Measurements from ENCODE around the gene GPR15LG. TPM values are rescaled to one million over a fixed set of nuclear protein-coding genes. Genes with fewer than 3 reads are reported as not detected.
A peak's percentile ranks its signal among the peaks of the same experiment; 100 is the strongest.

GPR15LG gene
- total RNA-seq, 2 experiments from 2014 or later, result not detected

DNA sequence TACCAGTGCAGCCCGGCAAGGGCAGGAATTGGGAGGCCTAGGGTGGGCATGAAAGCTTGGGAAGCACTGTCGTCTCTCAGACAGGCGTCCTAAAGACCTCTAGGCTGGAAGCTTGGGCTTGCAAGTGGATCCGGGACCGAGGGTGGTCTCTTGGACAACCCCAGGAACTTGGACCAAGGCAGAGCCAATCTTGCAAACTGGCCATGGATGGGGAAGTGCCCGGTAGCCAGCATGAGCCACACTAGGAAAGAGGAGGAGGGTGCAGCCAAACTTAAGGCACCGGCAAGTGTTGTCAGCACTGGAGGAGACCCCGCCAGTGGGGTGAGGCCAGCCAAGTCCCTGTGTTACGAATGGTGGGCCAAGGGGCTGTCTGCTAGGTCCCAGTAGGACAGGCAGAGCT lies 43.2 kb downstream of the GPR15LG start:
- Mint-ChIP-seq H3K9me3 (peaks cover 8% of the 10 kb centered on the region), H3K36me3 (ENCODE audit: low read depth) (peaks cover 4% of the 10 kb centered on the region), H3K27me3 (peaks cover 2% of the 10 kb centered on the region), H3K4me3 (no peak overlapping the region), H3K4me1 (ENCODE audit: low read depth) (no peaks in the 10 kb centered on the region), H3K27ac (no peak overlapping the region)
- ATAC-seq (no peak), DNase-seq (no peak)
- no peak for TF ChIP-seq CTCF (IDR thresholded peaks at IDR 0.05)
- intact Hi-C loops (cut with micrococcal nuclease), result no loop called here
- POLR2A ChIA-PET, result interaction anchor here (0.6 kb wide), 1 partner anchor 80 kb away, joined by 3 read pairs; no protein-coding TSS in a partner anchor
- CTCF ChIA-PET, result interaction anchor here (1.0 to 4.9 kb wide), 3 partner anchors 11 to 69 kb away, joined by 3 to 22 read pairs (median 3); no protein-coding TSS in a partner anchor

- H3K36me3 Mint-ChIP-seq (ENCODE audit: low read depth), result peaks cover 4% of the 10 kb centered on the region
- no peak for TF ChIP-seq CTCF (IDR thresholded peaks at IDR 0.05)
- peaks cover 8% of the 10 kb centered on the region for H3K9me3 Mint-ChIP-seq
- ATAC-seq (no peak), DNase-seq (no peak)
- intact Hi-C loops (cut with micrococcal nuclease), result no loop called here
- no peaks in the 10 kb centered on the region for H3K4me1 Mint-ChIP-seq (ENCODE audit: low read depth)
- POLR2A ChIA-PET, result no interaction called here
- H3K27me3 Mint-ChIP-seq, result peaks cover 2% of the 10 kb centered on the region
- no peak overlapping the region for H3K4me3 Mint-ChIP-seq
- H3K27ac Mint-ChIP-seq, result no peak overlapping the region
- CTCF ChIA-PET, result interaction anchor here (1.0 to 4.9 kb wide), 2 partner anchors 12 to 70 kb away, joined by 3 to 22 read pairs; no protein-coding TSS in a partner anchor
Measured at GRCh38 chr10:84217746-84218145, 44.1 kb downstream of the GPR15LG start.

DNA sequence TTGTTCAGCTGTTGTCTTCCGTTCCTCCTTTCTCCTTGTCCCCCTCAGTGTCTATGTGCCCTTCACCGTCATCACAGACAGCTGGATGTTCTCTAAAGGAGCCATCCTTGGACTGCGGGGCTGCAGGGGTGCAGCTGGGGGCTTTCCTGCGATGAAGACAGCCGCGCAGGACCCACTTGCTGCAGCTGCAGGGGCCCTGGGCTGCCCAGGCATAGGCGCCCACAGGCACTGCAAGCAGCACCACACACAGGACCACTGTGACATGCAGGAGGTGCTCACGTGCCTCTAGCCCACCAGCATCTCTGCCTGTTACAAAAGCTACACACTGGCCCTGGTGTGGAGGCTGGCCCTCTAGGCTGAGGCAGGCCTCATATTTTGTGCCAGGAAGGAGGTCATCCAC lies 48.3 kb downstream of the GPR15LG start:
- ATAC-seq, result no peak
- DNase-seq, result no peak
- Mint-ChIP-seq H3K27ac (no peak overlapping the region), H3K36me3 (ENCODE audit: low read depth) (peaks cover 4% of the 10 kb centered on the region), H3K9me3 (peaks cover 8% of the 10 kb centered on the region), H3K4me3 (no peak overlapping the region), H3K27me3 (peaks cover 7% of the 10 kb centered on the region), H3K4me1 (ENCODE audit: low read depth) (no peaks in the 10 kb centered on the region)
- TF ChIP-seq CTCF (IDR thresholded peaks at IDR 0.05), result no peak
- CTCF ChIA-PET, result interaction anchor here (0.7 to 1.5 kb wide), 2 partner anchors 9 to 35 kb away, joined by 3 to 4 read pairs; no protein-coding TSS in a partner anchor
- POLR2A ChIA-PET, result no interaction called here
- intact Hi-C loops (cut with micrococcal nuclease), result no loop called here

GRCh38 chr10:84224411-84225028 lies 50.9 kb downstream of the GPR15LG start:
- Mint-ChIP-seq H3K4me3 (no peak overlapping the region), H3K4me1 (ENCODE audit: low read depth) (no peaks in the 10 kb centered on the region), H3K9me3 (peaks cover 2% of the 10 kb centered on the region), H3K27me3 (peaks cover 17% of the 10 kb centered on the region), H3K27ac (no peak overlapping the region), H3K36me3 (ENCODE audit: low read depth) (no peaks in the 10 kb centered on the region)
- peak; percentile 15 for DNase-seq
- intact Hi-C loops (cut with micrococcal nuclease), result no loop called here
- TF ChIP-seq CTCF (IDR thresholded peaks at IDR 0.05), result no peak
- ATAC-seq, result no peak
- POLR2A ChIA-PET, result no interaction called here
- CTCF ChIA-PET, result interaction anchor here (0.9 to 2.0 kb wide), 3 partner anchors 10 to 76 kb away, joined by 3 to 4 read pairs (median 3); no protein-coding TSS in a partner anchor

DNA sequence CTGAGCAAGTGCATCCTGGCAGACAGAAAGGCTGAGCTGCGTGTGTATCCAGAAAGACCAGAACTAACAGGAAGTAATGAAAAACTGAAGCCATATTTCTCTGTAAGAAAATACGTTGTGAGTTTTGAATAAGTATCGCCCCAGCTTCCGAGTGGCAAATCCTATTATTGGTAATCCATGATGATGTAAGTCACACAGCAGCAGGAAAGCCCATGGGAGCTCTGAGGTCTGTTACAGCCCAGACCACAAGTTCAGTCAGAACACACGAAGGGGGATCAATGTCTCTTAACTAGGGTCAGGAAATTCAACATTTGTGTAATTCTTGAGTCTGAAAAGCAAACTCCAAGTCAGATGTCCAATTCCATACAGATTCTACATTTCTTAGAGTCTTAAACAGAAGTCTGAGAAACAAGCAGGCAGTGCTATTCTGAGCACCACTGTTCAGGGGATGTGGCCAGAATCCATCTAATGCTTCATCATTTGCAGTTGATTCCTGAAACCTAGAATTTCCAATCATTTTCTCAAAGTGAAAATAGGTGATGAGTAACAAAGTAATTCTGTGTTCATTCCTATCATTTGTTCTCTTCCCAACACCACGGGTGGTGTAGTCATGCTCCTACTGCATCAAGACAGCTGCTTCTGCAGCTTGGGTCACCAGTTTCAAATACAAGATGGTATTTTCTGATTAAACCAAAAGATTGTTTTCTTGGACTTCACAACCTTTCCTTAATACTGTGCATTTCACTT lies 52.0 kb downstream of the GPR15LG start, which contains the start of gene LRIT2:
Gene LRIT2, minus strand, starts transcription at position 118 of the 747 bp plus-strand sequence. Its CDS starts 24 bp downstream, at position 94.
- CTCF ChIA-PET, result interaction anchor here (2.0 kb wide), 1 partner anchor 13 kb away, joined by 4 read pairs; no protein-coding TSS in a partner anchor
- H3K4me3 Mint-ChIP-seq, result no peak within 1 kb of the TSS

More for the DNA sequence above, 52.0 kb downstream of the GPR15LG start, which contains the start of gene LRIT2:
- DNase-seq (no peak), ATAC-seq (no peak)
- no peak within 1 kb of the TSS for H3K27ac Mint-ChIP-seq
- TF ChIP-seq CTCF (IDR thresholded peaks at IDR 0.05), result no peak
- no peaks in the 10 kb centered on the region for H3K4me1 Mint-ChIP-seq (ENCODE audit: low read depth)
- no peaks in the 10 kb centered on the region for H3K36me3 Mint-ChIP-seq (ENCODE audit: low read depth)
- POLR2A ChIA-PET, result no interaction called here
- intact Hi-C loops (cut with micrococcal nuclease), result no loop called here
- H3K27me3 Mint-ChIP-seq, result peaks cover 16% of the 10 kb centered on the region
- no peaks in the 10 kb centered on the region for H3K9me3 Mint-ChIP-seq

Data from activated CD8-positive, alpha-beta T cell treated with anti-CD3 and anti-CD28 coated beads for 36 hours (primary cell).